GM12864 (cell line): Measurements from ENCODE around the gene ATXN2L.
"Not testable (repeated sequence)": the region's sequence is repeated elsewhere in the genome, so short reads cannot be mapped to it uniquely, and the experiment has no call there.

Experiments
- DNase-seq: peaks from one replicate; pipeline ENCODE4 v3.0.0-alpha.2; 2011; ENCODE audit warnings: low read depth
- H3K4me3 ChIP-seq: 2 replicates; pipeline ENCODE4 v1.5.1; 2011; ENCODE audit warnings: mild to moderate bottlenecking, low read depth, low read length, control low read depth
- CTCF ChIP-seq: IDR thresholded peaks from 2 replicates; pipeline ENCODE4 v1.5.1; 2011; ENCODE audit warnings: low read depth, mild to moderate bottlenecking, moderate library complexity, low read length, control low read depth, inconsistent platforms; ENCODE audit errors: missing control alignments

ATXN2L gene

GRCh38 chr16:28879261-28879840 is 56.6 kb downstream of the ATXN2L start:
- TF ChIP-seq CTCF = no peak
- DNase-seq = no peak
- peak overlapping the region; percentile 69 for H3K4me3 ChIP-seq

GRCh38 chr16:28879841-28880588 is 57.2 kb downstream of the ATXN2L start:
- TF ChIP-seq CTCF = no peak
- DNase-seq = peak; percentile 49
- peak overlapping the region; percentile 69 for H3K4me3 ChIP-seq

GRCh38 chr16:28880589-28880915 is 57.8 kb downstream of the ATXN2L start:
- DNase-seq = no peak
- no peak for TF ChIP-seq CTCF
- no peak overlapping the region for H3K4me3 ChIP-seq

- no peak for TF ChIP-seq CTCF
- no peak overlapping the region for H3K4me3 ChIP-seq
Measured at GRCh38 chr16:28880955-28881354, 58.2 kb downstream of the ATXN2L start.

GRCh38 chr16:28881565-28881964 is 58.8 kb downstream of the ATXN2L start:
- not testable (repeated sequence) for H3K4me3 ChIP-seq, DNase-seq

More at GRCh38 chr16:28880955-28881354, 58.2 kb downstream of the ATXN2L start:
- no peak for DNase-seq

GRCh38 chr16:28882551-28883160 is 59.9 kb downstream of the ATXN2L start:
- DNase-seq = no peak
- no peak overlapping the region for H3K4me3 ChIP-seq
- TF ChIP-seq CTCF = no peak

- no peak for DNase-seq
- no peak for TF ChIP-seq CTCF
- no peak overlapping the region for H3K4me3 ChIP-seq
Measured at GRCh38 chr16:28883221-28883996, 60.6 kb downstream of the ATXN2L start.
